Astrocyte of the spinal cord (primary cell): ENCODE results near the gene MATR3.
"Not testable (repeated sequence)": the region's sequence is repeated elsewhere in the genome, so short reads cannot be mapped to it uniquely, and the experiment has no call there.

Experiments used
- DNase-seq: peaks from one replicate; pipeline ENCODE4 v3.0.0; 2011; ENCODE audit warnings: low read depth, low spot score
- H3K4me3 ChIP-seq: 2 replicates; pipeline ENCODE4 v1.5.1; 2011; ENCODE audit warnings: low read depth, mild to moderate bottlenecking, low read length, moderate library complexity
- CTCF ChIP-seq: IDR thresholded peaks from 2 replicates; pipeline ENCODE4 v1.5.1; 2012; ENCODE audit warnings: low read depth, mild to moderate bottlenecking, low read length, inconsistent platforms
- in situ Hi-C: cut with HindIII; loops from 2 replicates; pipeline ENCODE4 v1.10.0; 2017; ENCODE audit warnings: low sequenced_read_pairs

MATR3 gene

DNA sequence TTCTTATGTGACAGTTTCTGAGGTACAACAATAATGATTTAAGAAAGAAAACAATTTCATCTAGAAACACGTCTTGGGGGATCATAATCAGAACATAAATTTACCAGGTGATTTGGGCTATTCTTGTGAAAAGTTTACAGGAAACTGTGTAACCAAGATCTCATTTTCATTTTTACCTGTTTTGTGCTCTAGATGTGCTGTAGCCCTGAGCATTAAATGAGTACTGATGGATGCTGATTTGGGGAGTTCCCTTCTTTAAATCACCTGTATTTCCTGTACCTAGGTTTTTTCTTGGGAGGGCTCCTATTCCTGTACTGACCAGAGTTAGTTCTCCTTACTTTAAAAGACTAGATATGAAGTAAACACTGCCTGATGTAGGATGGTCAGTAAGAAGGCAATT, 12.7 kb downstream of the MATR3 start:
- in situ Hi-C loops: no loop called here
- no peak overlapping the region for H3K4me3 ChIP-seq
- TF ChIP-seq CTCF: no peak
- DNase-seq: no peak

DNA sequence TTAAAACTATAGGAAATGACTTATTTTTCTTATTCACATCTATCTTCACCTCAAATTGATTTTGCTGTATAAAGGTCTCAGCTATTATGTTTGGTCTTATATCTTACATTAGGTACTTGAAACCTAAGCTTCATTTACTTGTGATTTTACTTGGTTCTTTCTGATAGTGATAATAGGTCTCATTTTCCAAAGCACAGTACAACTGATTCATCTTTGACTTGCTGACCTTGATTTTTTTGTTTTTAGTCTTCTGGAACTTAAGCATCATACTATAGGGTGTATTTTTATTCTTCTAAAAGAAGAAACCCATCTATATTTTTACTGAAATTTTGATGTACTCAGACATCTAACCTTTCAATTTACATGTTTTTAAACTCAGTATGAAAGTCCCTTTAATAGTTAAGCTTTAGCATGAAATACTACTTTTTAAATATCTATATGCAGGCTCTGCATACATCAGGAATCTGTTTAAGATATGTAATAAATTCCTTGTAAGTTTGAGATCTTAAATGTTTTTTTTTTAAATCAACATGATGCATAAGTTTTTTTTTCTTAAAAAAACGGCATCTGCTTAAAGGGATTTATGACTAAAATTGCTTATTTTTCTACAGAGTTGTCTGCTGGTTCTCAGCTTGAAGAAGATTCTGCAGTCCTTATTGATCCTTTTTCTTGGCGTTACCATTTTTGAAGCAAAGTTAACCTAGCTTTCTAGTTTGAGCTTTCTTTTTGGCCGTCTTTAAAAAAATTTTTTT, 13.3 kb downstream of the MATR3 start:
- H3K4me3 ChIP-seq: no peak overlapping the region
- DNase-seq: no peak
- in situ Hi-C loops: no loop called here
- no peak for TF ChIP-seq CTCF

GRCh38 chr5:139308797-139309196, 15.3 kb downstream of the MATR3 start:
- in situ Hi-C loops: no loop called here
- H3K4me3 ChIP-seq: no peak overlapping the region
- DNase-seq: no peak
- no peak for TF ChIP-seq CTCF

GRCh38 chr5:139310715-139311186, 17.2 kb downstream of the MATR3 start:
- in situ Hi-C loops, DNase-seq, H3K4me3 ChIP-seq: not testable (repeated sequence)

GRCh38 chr5:139312075-139312474, 18.5 kb downstream of the MATR3 start:
- DNase-seq: no peak
- no peak for TF ChIP-seq CTCF
- in situ Hi-C loops: no loop called here

DNA sequence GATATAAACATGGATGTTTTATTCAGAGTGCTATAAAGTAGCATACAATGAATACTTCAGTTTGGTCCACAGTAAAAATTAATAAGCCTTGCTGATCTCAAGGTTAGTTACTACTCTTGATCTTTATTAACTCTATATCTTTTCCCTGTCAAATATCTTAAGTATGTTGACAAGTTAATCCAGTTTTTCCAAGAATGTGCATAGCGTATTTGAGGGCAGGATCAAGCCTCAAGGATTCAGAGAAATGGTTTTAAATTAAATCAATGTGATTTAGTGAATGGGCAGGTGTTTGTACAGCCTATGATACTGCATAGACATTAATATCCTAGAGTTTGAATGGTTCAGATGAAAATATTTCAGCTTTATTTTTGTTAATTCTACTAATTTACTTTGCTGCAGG, 20.7 kb downstream of the MATR3 start:
- no peak overlapping the region for H3K4me3 ChIP-seq
- in situ Hi-C loops: no loop called here
- DNase-seq: no peak
- no peak for TF ChIP-seq CTCF

More at GRCh38 chr5:139312075-139312474, 18.5 kb downstream of the MATR3 start:
- no peak overlapping the region for H3K4me3 ChIP-seq

- in situ Hi-C loops: no loop called here
- TF ChIP-seq CTCF: no peak
- no peak for DNase-seq
- H3K4me3 ChIP-seq: no peak overlapping the region
Measured at GRCh38 chr5:139315056-139315615, 21.6 kb downstream of the MATR3 start.
